HEK293 (cell line): ENCODE data around the gene ACADVL.

ENCODE experiments used
- ZNF121 ChIP-seq: fragments of 450-650 bp; formaldehyde crosslinking; IDR thresholded peaks from 2 replicates; pipeline ENCODE4 v1.5.1; 2016; ENCODE audit warnings: missing biosample characterization, missing genetic modification characterization
- ZNF292 ChIP-seq: fragments of 450-650 bp; formaldehyde crosslinking; IDR thresholded peaks from 2 replicates; pipeline ENCODE4 v1.5.1; 2016; ENCODE audit warnings: low read depth, missing biosample characterization, missing genetic modification characterization, borderline replicate concordance
- ZNF324 ChIP-seq: fragments of 450-650 bp; formaldehyde crosslinking; IDR thresholded peaks from 2 replicates; pipeline ENCODE4 v1.5.1; 2016; ENCODE audit warnings: missing biosample characterization, missing genetic modification characterization
- ZNF548 ChIP-seq: fragments of 450-650 bp; formaldehyde crosslinking; IDR thresholded peaks from 2 replicates; pipeline ENCODE4 v1.5.1; 2016; ENCODE audit warnings: missing biosample characterization, missing genetic modification characterization
- ZNF610 ChIP-seq: fragments of 450-650 bp; formaldehyde crosslinking; IDR thresholded peaks from 2 replicates; pipeline ENCODE4 v1.5.1; 2016; ENCODE audit warnings: missing biosample characterization, missing genetic modification characterization, borderline replicate concordance
- TF ChIP-seq, protein P1 (sequence below): fragments of 450-650 bp; formaldehyde crosslinking; IDR thresholded peaks from 2 replicates; pipeline ENCODE4 v1.5.1; 2016; ENCODE audit warnings: missing biosample characterization, missing genetic modification characterization, low read depth
- TF ChIP-seq, protein P2 (sequence below): fragments of 450-650 bp; formaldehyde crosslinking; IDR thresholded peaks from 2 replicates; pipeline ENCODE4 v1.5.1; 2017; ENCODE audit warnings: missing biosample characterization, missing genetic modification characterization
- TF ChIP-seq, protein P3 (sequence below): fragments of 450-650 bp; formaldehyde crosslinking; conservative IDR thresholded peaks from 2 replicates; pipeline ENCODE4 v1.5.1; 2016; ENCODE audit warnings: low read depth, missing biosample characterization, missing genetic modification characterization
- TF ChIP-seq, protein P4 (sequence below): fragments of 450-650 bp; formaldehyde crosslinking; IDR thresholded peaks from 2 replicates; pipeline ENCODE4 v1.5.1; 2016; ENCODE audit warnings: missing biosample characterization, missing genetic modification characterization, borderline replicate concordance
- TF ChIP-seq, protein P5 (sequence below): fragments of 450-650 bp; formaldehyde crosslinking; IDR thresholded peaks from 2 replicates; pipeline ENCODE4 v1.5.1; 2016; ENCODE audit warnings: missing biosample characterization, missing genetic modification characterization

DNA sequence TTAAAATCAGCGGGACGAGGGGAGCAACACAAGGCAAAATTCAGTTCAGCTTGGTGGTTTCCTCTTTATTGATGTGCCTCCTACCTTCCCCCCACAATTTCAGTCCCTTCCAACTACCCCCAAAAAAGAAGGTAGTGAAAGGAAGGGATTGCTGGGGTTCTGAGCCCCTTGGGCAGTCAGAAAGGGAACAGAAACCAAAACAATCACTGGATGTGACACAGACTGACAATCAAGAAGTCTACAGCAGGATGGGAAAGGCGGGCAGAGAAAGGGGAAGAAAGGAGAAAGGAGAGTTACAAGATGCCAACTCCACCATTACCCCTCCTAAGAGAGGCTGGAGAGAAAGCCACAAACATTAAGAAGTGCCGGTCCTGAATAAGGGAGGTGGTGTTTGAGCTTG lies 20.6 kb downstream of the ACADVL start:
- TF ChIP-seq, protein P1, sequence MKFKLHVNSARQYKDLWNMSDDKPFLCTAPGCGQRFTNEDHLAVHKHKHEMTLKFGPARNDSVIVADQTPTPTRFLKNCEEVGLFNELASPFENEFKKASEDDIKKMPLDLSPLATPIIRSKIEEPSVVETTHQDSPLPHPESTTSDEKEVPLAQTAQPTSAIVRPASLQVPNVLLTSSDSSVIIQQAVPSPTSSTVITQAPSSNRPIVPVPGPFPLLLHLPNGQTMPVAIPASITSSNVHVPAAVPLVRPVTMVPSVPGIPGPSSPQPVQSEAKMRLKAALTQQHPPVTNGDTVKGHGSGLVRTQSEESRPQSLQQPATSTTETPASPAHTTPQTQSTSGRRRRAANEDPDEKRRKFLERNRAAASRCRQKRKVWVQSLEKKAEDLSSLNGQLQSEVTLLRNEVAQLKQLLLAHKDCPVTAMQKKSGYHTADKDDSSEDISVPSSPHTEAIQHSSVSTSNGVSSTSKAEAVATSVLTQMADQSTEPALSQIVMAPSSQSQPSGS: no peak
- TF ChIP-seq ZNF121 (no peak), ZNF324 (no peak), ZNF548 (tag by site-specific recombination) (no peak), ZNF292 (tag by site-specific recombination) (no peak), ZNF610 (tag by site-specific recombination) (no peak)
- TF ChIP-seq, protein P2, sequence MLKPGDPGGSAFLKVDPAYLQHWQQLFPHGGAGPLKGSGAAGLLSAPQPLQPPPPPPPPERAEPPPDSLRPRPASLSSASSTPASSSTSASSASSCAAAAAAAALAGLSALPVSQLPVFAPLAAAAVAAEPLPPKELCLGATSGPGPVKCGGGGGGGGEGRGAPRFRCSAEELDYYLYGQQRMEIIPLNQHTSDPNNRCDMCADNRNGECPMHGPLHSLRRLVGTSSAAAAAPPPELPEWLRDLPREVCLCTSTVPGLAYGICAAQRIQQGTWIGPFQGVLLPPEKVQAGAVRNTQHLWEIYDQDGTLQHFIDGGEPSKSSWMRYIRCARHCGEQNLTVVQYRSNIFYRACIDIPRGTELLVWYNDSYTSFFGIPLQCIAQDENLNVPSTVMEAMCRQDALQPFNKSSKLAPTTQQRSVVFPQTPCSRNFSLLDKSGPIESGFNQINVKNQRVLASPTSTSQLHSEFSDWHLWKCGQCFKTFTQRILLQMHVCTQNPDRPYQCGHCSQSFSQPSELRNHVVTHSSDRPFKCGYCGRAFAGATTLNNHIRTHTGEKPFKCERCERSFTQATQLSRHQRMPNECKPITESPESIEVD (tag by site-specific recombination): no peak
- TF ChIP-seq, protein P3, sequence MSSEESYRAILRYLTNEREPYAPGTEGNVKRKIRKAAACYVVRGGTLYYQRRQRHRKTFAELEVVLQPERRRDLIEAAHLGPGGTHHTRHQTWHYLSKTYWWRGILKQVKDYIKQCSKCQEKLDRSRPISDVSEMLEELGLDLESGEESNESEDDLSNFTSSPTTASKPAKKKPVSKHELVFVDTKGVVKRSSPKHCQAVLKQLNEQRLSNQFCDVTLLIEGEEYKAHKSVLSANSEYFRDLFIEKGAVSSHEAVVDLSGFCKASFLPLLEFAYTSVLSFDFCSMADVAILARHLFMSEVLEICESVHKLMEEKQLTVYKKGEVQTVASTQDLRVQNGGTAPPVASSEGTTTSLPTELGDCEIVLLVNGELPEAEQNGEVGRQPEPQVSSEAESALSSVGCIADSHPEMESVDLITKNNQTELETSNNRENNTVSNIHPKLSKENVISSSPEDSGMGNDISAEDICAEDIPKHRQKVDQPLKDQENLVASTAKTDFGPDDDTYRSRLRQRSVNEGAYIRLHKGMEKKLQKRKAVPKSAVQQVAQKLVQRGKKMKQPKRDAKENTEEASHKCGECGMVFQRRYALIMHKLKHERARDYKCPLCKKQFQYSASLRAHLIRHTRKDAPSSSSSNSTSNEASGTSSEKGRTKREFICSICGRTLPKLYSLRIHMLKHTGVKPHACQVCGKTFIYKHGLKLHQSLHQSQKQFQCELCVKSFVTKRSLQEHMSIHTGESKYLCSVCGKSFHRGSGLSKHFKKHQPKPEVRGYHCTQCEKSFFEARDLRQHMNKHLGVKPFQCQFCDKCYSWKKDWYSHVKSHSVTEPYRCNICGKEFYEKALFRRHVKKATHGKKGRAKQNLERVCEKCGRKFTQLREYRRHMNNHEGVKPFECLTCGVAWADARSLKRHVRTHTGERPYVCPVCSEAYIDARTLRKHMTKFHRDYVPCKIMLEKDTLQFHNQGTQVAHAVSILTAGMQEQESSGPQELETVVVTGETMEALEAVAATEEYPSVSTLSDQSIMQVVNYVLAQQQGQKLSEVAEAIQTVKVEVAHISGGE (tag by site-specific recombination): no peak
- TF ChIP-seq, protein P4, sequence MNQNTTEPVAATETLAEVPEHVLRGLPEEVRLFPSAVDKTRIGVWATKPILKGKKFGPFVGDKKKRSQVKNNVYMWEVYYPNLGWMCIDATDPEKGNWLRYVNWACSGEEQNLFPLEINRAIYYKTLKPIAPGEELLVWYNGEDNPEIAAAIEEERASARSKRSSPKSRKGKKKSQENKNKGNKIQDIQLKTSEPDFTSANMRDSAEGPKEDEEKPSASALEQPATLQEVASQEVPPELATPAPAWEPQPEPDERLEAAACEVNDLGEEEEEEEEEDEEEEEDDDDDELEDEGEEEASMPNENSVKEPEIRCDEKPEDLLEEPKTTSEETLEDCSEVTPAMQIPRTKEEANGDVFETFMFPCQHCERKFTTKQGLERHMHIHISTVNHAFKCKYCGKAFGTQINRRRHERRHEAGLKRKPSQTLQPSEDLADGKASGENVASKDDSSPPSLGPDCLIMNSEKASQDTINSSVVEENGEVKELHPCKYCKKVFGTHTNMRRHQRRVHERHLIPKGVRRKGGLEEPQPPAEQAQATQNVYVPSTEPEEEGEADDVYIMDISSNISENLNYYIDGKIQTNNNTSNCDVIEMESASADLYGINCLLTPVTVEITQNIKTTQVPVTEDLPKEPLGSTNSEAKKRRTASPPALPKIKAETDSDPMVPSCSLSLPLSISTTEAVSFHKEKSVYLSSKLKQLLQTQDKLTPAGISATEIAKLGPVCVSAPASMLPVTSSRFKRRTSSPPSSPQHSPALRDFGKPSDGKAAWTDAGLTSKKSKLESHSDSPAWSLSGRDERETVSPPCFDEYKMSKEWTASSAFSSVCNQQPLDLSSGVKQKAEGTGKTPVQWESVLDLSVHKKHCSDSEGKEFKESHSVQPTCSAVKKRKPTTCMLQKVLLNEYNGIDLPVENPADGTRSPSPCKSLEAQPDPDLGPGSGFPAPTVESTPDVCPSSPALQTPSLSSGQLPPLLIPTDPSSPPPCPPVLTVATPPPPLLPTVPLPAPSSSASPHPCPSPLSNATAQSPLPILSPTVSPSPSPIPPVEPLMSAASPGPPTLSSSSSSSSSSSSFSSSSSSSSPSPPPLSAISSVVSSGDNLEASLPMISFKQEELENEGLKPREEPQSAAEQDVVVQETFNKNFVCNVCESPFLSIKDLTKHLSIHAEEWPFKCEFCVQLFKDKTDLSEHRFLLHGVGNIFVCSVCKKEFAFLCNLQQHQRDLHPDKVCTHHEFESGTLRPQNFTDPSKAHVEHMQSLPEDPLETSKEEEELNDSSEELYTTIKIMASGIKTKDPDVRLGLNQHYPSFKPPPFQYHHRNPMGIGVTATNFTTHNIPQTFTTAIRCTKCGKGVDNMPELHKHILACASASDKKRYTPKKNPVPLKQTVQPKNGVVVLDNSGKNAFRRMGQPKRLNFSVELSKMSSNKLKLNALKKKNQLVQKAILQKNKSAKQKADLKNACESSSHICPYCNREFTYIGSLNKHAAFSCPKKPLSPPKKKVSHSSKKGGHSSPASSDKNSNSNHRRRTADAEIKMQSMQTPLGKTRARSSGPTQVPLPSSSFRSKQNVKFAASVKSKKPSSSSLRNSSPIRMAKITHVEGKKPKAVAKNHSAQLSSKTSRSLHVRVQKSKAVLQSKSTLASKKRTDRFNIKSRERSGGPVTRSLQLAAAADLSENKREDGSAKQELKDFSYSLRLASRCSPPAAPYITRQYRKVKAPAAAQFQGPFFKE (tag by site-specific recombination): no peak
- TF ChIP-seq, protein P5, sequence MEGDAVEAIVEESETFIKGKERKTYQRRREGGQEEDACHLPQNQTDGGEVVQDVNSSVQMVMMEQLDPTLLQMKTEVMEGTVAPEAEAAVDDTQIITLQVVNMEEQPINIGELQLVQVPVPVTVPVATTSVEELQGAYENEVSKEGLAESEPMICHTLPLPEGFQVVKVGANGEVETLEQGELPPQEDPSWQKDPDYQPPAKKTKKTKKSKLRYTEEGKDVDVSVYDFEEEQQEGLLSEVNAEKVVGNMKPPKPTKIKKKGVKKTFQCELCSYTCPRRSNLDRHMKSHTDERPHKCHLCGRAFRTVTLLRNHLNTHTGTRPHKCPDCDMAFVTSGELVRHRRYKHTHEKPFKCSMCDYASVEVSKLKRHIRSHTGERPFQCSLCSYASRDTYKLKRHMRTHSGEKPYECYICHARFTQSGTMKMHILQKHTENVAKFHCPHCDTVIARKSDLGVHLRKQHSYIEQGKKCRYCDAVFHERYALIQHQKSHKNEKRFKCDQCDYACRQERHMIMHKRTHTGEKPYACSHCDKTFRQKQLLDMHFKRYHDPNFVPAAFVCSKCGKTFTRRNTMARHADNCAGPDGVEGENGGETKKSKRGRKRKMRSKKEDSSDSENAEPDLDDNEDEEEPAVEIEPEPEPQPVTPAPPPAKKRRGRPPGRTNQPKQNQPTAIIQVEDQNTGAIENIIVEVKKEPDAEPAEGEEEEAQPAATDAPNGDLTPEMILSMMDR: no peak
